B cell (primary cell): Measurements from ENCODE around the gene MAG. TPM values are rescaled to one million over a fixed set of nuclear protein-coding genes. Genes with fewer than 3 reads are reported as not detected.

Experiments used
- ATAC-seq: fragments of 200-7000 bp; cut with Tn5 transposase; one replicate; pipeline ENCODE4 v1.10.0; 2021; ENCODE audit warnings: low read depth, mild to moderate bottlenecking, moderate number of reproducible peaks, moderate library complexity
- CTCF ChIA-PET: fragments of 350-600 bp; sonication (Branson Sonifier 250); formaldehyde crosslinking; loops from one replicate; lab custom pipeline; 2021; ENCODE audit warnings: antibody characterized with exemption, inconsistent platforms; lab: Charles Lee
- POLR2A ChIA-PET: fragments of 350-600 bp; sonication (Branson Sonifier 250); formaldehyde crosslinking; loops from one replicate; lab custom pipeline; 2021; ENCODE audit warnings: antibody characterized with exemption; lab: Charles Lee
- DNase-seq: peaks from one replicate; pipeline ENCODE4 v3.0.0; 2013
- H2AFZ ChIP-seq: 2 replicates; pipeline ENCODE4 v1.6.1; 2012; ENCODE audit warnings: mild to moderate bottlenecking, low read depth, low read length; ENCODE audit not compliant: insufficient read depth, poor library complexity, severe bottlenecking
- H3K27ac ChIP-seq, 2 donors: 1 replicate in 1 of 2; 2 replicates in 1 of 2; pipeline ENCODE4 v1.5.1; 2012 to 2013; ENCODE audit warnings: low read length in 2 of 2, mild to moderate bottlenecking in 2 of 2, moderate library complexity in 1 of 2
- H3K27me3 ChIP-seq, 4 experiments: fragments of 200-600 bp in 1 of 4; sonication (generic) in 1 of 4; replicated peaks in 1 of 4; 1 replicate in 2 of 4; 2 replicates in 2 of 4; pipeline versions ENCODE4 v1.6.1 to v1.7.0; 2013 to 2016; ENCODE audit warnings: low read length in 3 of 4, mild to moderate bottlenecking in 2 of 4, mixed read lengths in 1 of 4, moderate library complexity in 1 of 4; ENCODE audit not compliant: insufficient read depth in 4 of 4, control insufficient read depth in 3 of 4; ENCODE audit errors: control extremely low read depth in 1 of 4
- H3K36me3 ChIP-seq, 2 experiments: replicated peaks in 1 of 2; 1 replicate in 1 of 2; 2 replicates in 1 of 2; pipeline versions ENCODE4 v1.6.1 to v1.7.1; 2013; ENCODE audit warnings: low read length in 1 of 2; ENCODE audit not compliant: insufficient read depth in 2 of 2, control insufficient read depth in 1 of 2; ENCODE audit errors: control extremely low read depth in 1 of 2, extremely low read depth in 1 of 2
- H3K4me1 ChIP-seq, 2 donors: fragments of 200-600 bp in 1 of 2; sonication (generic) in 1 of 2; 1 replicate in 1 of 2; 2 replicates in 1 of 2; pipeline versions ENCODE4 v1.5.1 to v1.6.1; 2013 to 2017; ENCODE audit warnings: low read length in 2 of 2; ENCODE audit not compliant: control insufficient read depth in 2 of 2, insufficient read depth in 2 of 2
- H3K4me2 ChIP-seq: replicated peaks from 2 replicates; pipeline ENCODE3; 2012; ENCODE audit warnings: mild to moderate bottlenecking, low read depth, low read length; ENCODE audit not compliant: poor library complexity, severe bottlenecking
- H3K4me3 ChIP-seq, 5 experiments: fragments of 200-600 bp in 1 of 5; sonication (generic) in 1 of 5; 1 replicate in 3 of 5; 2 replicates in 2 of 5; pipeline versions ENCODE4 v1.5.1 to v1.7.0; 2011 to 2016; ENCODE audit warnings: low read length in 4 of 5, mild to moderate bottlenecking in 4 of 5, low read depth in 2 of 5, control low read depth in 1 of 5, moderate library complexity in 1 of 5; ENCODE audit not compliant: insufficient read depth in 1 of 5; ENCODE audit errors: control extremely low read depth in 1 of 5, extremely low read depth in 1 of 5
- H3K79me2 ChIP-seq: fragments of 200-600 bp; sonication (generic); one replicate; pipeline ENCODE4 v1.6.0; 2016; ENCODE audit warnings: low read length; ENCODE audit not compliant: control insufficient read depth, insufficient read depth
- H3K9ac ChIP-seq: fragments of 200-600 bp; sonication (generic); 2 replicates; pipeline ENCODE4 v1.6.1; 2017; ENCODE audit warnings: mild to moderate bottlenecking, low read length, moderate library complexity
- H3K9me3 ChIP-seq, 3 donors: one replicate each; pipeline versions ENCODE4 v1.6.1 to v1.7.1; 2013; ENCODE audit warnings: low read length in 2 of 3; ENCODE audit not compliant: control insufficient read depth in 2 of 3, insufficient read depth in 1 of 3; ENCODE audit errors: control extremely low read depth in 1 of 3
- H4K20me1 ChIP-seq: 2 replicates; pipeline ENCODE4 v1.6.0; 2012; ENCODE audit warnings: mild to moderate bottlenecking, low read length; ENCODE audit not compliant: insufficient read depth, control insufficient read depth, poor library complexity, severe bottlenecking
- H3K27ac Mint-ChIP-seq: one replicate; pipeline ENCODE4 v1.8.0; 2021; ENCODE audit warnings: mixed read lengths
- H3K27me3 Mint-ChIP-seq: one replicate; pipeline ENCODE4 v1.8.0; 2021; ENCODE audit warnings: mixed read lengths
- H3K4me1 Mint-ChIP-seq: one replicate; pipeline ENCODE4 v1.8.0; 2021; ENCODE audit warnings: mixed read lengths
- H3K4me3 Mint-ChIP-seq: one replicate; pipeline ENCODE4 v1.8.0; 2021; ENCODE audit warnings: mixed read lengths
- H3K9me3 Mint-ChIP-seq: one replicate; pipeline ENCODE4 v1.8.0; 2022; ENCODE audit warnings: mixed read lengths; ENCODE audit not compliant: insufficient read depth
- CTCF ChIP-seq: fragments of 200-600 bp; IDR thresholded peaks from one replicate; pipeline ENCODE4 v1.8.0; 2022; ENCODE audit warnings: antibody characterized with exemption, mild to moderate bottlenecking
- EZH2 ChIP-seq: IDR thresholded peaks from 2 replicates; pipeline ENCODE4 v1.6.1; 2012; ENCODE audit warnings: borderline replicate concordance, low read depth, mild to moderate bottlenecking, moderate library complexity, low read length; ENCODE audit not compliant: insufficient read depth, poor library complexity, severe bottlenecking
- WGBS: methylation state at CpG from one replicate; pipeline ENCODE4 v1.1.5; 2013; ENCODE audit warnings: missing lambda C conversion rate; ENCODE audit not compliant: insufficient coverage; 5-methylcytosine and 5-hydroxymethylcytosine counted together
- intact Hi-C: fragments of 100-400 bp; cut with micrococcal nuclease; formaldehyde crosslinking; loops from one replicate; pipeline ENCODE4 v1.10.0; 2022
- polyA plus RNA-seq: library from polyadenylated mRNA; depleted of rRNA; stranded (reverse); fragments of >200 nt; gene quantifications from 2 replicates; pipeline ENCODE4 v1.2.3, GENCODE V29; 2012
- total RNA-seq, 2 donors: library from RNA; stranded (reverse); fragments of 120-200 nt in 1 of 2; gene quantifications; 1 replicate in 1 of 2; 2 replicates in 1 of 2; pipeline versions ENCODE4 v1.2.3 to v1.2.4, GENCODE V29; 2013 to 2022

Gene MAG
- total and polyA plus RNA-seq, 2 donors (not counting 1 experiment from before 2014, with no cell fraction given): 0.12 to 0.58 TPM

DNA sequence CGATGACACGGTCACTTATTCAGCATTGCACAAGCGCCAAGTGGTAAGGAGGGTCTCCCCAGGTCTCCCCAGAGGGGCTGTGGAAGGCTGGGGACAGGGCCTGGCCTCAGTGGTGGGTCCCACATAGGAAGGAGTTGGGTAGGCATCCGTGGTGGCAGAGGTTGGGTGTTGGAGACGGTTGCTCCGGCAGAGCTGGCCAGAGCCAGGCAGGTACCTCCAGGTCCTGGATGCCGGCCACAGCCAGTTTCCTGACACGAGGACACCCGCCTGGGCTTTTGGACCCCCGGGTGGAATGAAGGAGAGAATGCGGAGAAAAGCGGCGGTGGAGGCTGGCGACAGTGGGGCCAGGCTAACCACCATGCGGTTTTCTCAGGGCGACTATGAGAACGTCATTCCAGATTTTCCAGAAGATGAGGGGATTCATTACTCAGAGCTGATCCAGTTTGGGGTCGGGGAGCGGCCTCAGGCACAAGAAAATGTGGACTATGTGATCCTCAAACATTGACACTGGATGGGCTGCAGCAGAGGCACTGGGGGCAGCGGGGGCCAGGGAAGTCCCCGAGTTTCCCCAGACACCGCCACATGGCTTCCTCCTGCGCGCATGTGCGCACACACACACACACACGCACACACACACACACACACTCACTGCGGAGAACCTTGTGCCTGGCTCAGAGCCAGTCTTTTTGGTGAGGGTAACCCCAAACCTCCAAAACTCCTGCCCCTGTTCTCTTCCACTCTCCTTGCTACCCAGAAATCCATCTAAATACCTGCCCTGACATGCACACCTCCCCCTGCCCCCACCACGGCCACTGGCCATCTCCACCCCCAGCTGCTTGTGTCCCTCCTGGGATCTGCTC is 54.5 kb downstream of the MAG start:
- 46% methylated on average over 26 of the region's 28 CpGs for WGBS
- peaks cover 0 to 10% (median 0%) of the 10 kb centered on the region in 3 donors for H3K9me3 ChIP-seq
- peak overlapping the region; percentile 96 for H3K27ac Mint-ChIP-seq
- no peaks in the 10 kb centered on the region for H3K27me3 Mint-ChIP-seq
- peak overlapping the region; percentile 6 for H3K9ac ChIP-seq
- H3K27ac ChIP-seq: peak overlapping the region; percentile 91 to 92
- H4K20me1 ChIP-seq: peaks cover 49% of the 10 kb centered on the region
- H3K4me1 Mint-ChIP-seq: peaks cover 83% of the 10 kb centered on the region
- TF ChIP-seq EZH2: no peak
- no peak for TF ChIP-seq CTCF
- peaks cover 2 to 54% of the 10 kb centered on the region in 2 experiments for H3K36me3 ChIP-seq
- peak overlapping the region in 1 of 5 experiments; percentile 12 for H3K4me3 ChIP-seq
- H3K9me3 Mint-ChIP-seq: no peaks in the 10 kb centered on the region
- H2AFZ ChIP-seq: no peak overlapping the region
- H3K4me1 ChIP-seq: peaks cover 79 to 94% of the 10 kb centered on the region in 2 donors
- peak overlapping the region; percentile 65 for H3K4me2 ChIP-seq
- H3K27me3 ChIP-seq: no peaks in the 10 kb centered on the region
- ChIA-PET CTCF (interaction anchor here (1.0 to 13.5 kb wide), 13 partner anchors 10 to 149 kb away, joined by 3 to 234 read pairs (median 6); partner anchors contain the start of gene USF2), POLR2A (interaction anchor here (0.7 to 3.2 kb wide), 12 partner anchors 9 to 149 kb away, joined by 3 to 12 read pairs (median 4); partner anchors contain the start of gene CD22)
- H3K4me3 Mint-ChIP-seq: peak overlapping the region; percentile 82
- intact Hi-C loops: loop anchor here (1.0 to 10.0 kb wide), 7 partner anchors 16 to 368 kb away; partner anchors contain the start of genes HAMP and KMT2B
- no peaks in the 10 kb centered on the region for H3K79me2 ChIP-seq
- DNase-seq (peak; percentile 91), ATAC-seq (peak; percentile 65)
